Activated naive CD8-positive, alpha-beta T cell treated with anti-CD3 and anti-CD28 coated beads, Interleukin-2, amount 10 ng/mL, durations not matched to agents 7 days and 5 days (primary cell): ENCODE measurements around the gene MAML2. TPM values are rescaled to one million over a fixed set of nuclear protein-coding genes. Genes with fewer than 3 reads are reported as not detected.

Source experiments
- ATAC-seq: fragments of 150-1000 bp; cut with Tn5 transposase; one replicate; pipeline ENCODE4 v1.10.0; 2021; ENCODE audit warnings: low read depth, moderate library complexity
- POLR2A ChIA-PET: fragments of 350-600 bp; sonication (Branson Sonifier 250); formaldehyde crosslinking; loops from one replicate; lab custom pipeline; 2021; ENCODE audit warnings: antibody characterized with exemption; lab: Charles Lee
- DNase-seq: peaks from one replicate; pipeline ENCODE4 v3.0.0; 2021
- H3K27ac Mint-ChIP-seq: one replicate; pipeline ENCODE4 v1.8.0; 2022; ENCODE audit warnings: mild to moderate bottlenecking, mixed read lengths
- H3K27me3 Mint-ChIP-seq: one replicate; pipeline ENCODE4 v1.8.0; 2022; ENCODE audit warnings: mild to moderate bottlenecking, moderate library complexity, mixed read lengths
- H3K36me3 Mint-ChIP-seq: one replicate; pipeline ENCODE4 v1.8.0; 2021; ENCODE audit warnings: mild to moderate bottlenecking, mixed read lengths
- H3K4me1 Mint-ChIP-seq: one replicate; pipeline ENCODE4 v1.8.0; 2021; ENCODE audit warnings: mixed read lengths
- H3K4me3 Mint-ChIP-seq: one replicate; pipeline ENCODE4 v1.8.0; 2022; ENCODE audit warnings: mild to moderate bottlenecking, moderate library complexity, mixed read lengths
- H3K9me3 Mint-ChIP-seq: one replicate; pipeline ENCODE4 v1.8.0; 2021; ENCODE audit warnings: mixed read lengths
- total RNA-seq, 2 experiments: library from RNA; stranded (reverse); gene quantifications; one replicate each; pipeline ENCODE4 v1.2.3, GENCODE V29; 2021

The MAML2 gene
- total RNA-seq, 2 experiments from 2014 or later, result 18.6 to 20.5 TPM

DNA sequence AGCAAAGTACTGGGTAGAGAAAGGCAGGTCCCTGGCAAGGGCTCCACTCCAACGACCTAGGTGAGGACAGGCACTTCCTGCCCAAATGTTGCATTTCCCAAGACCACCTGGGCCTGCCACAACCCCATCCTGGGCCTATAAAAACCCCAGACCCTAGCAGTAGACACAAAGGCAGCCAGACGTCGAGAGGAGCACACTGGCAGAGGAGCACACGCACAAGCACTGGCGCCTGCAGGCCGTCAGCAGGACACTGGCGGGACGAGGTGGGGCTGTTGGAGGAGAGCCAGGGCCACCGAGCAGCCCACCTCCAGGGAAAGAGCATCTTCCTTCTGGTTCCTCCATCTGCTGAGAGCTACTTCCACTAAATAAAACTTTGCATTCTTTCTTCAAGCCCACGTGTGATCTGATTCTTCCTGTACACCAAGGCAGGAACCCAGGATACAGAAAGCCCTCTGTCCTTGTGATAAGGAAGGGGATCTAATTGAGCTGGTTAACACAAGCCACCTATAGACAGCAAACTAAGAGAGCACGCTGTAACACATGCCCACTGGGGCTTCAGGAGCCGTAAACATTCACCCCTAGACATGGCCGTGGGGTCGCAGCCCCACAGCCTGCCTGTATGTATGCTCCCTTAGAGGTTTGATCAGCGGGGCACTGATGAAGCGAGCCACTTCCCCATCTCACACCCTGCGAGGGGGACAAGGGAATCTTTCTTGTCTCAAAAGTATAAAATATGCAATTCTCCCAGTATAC lies 329.4 kb downstream of the MAML2 start:
- POLR2A ChIA-PET, result interaction anchor here (0.7 to 1.6 kb wide), 5 partner anchors 201 to 376 kb away, joined by 3 to 4 read pairs (median 3); partner anchors contain the start of genes CCDC82 and JRKL
- ATAC-seq (peak; percentile 18), DNase-seq (peak; percentile 50)
- Mint-ChIP-seq H3K27me3 (no peaks in the 10 kb centered on the region), H3K4me1 (peaks cover 53% of the 10 kb centered on the region), H3K4me3 (peak overlapping the region; percentile 57), H3K36me3 (peaks cover 2% of the 10 kb centered on the region), H3K9me3 (no peaks in the 10 kb centered on the region), H3K27ac (peak overlapping the region; percentile 86)

DNA sequence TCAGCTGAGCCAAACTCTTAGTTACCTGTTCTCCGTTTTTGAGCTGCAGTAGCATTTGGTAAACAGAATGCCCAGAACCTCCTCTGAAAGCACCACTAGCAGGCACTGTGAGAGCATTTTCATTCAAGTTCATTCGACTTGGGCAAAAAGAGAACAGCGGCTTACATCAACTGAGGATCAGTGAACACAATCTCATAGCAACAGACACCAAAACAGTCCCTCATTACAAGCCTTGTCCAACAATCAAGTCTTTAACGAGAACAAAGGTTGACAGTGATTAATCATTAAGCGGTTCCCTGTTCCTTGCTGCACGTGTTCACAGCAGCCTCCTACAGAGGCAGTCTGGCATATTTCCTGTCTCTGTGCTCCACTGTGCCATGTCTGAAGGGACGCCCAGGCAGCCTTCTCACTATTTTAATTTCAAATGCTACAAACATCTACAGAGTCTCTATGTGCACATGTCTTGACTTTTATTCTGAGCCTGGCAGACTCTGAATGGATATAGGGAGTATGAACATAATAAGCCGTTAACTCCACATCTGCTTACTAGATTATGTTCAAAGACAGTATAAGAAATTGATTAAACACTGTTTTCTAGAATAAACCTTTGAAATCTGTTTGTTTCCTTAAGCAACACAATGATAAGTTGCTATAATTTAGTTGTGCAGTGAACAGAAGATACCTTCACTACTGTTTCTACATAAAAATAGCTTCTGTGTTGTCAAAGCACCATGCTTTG lies 330.7 kb downstream of the MAML2 start:
- H3K27me3 Mint-ChIP-seq, result no peaks in the 10 kb centered on the region
- POLR2A ChIA-PET, result interaction anchor here (1.0 kb wide), 1 partner anchor 330 kb away, joined by 4 read pairs; no protein-coding TSS in a partner anchor
- peak; percentile 40 for ATAC-seq
- peak overlapping the region; percentile 22 for H3K4me3 Mint-ChIP-seq
- peak overlapping the region; percentile 67 for H3K27ac Mint-ChIP-seq
- peaks cover 2% of the 10 kb centered on the region for H3K36me3 Mint-ChIP-seq
- H3K9me3 Mint-ChIP-seq, result no peaks in the 10 kb centered on the region
- peaks cover 53% of the 10 kb centered on the region for H3K4me1 Mint-ChIP-seq
- DNase-seq, result no peak

- no peaks in the 10 kb centered on the region for H3K9me3 Mint-ChIP-seq
- H3K27me3 Mint-ChIP-seq, result no peaks in the 10 kb centered on the region
- no peak overlapping the region for H3K27ac Mint-ChIP-seq
- peaks cover 42% of the 10 kb centered on the region for H3K4me1 Mint-ChIP-seq
- H3K4me3 Mint-ChIP-seq, result no peak overlapping the region
- ATAC-seq (no peak), DNase-seq (no peak)
- POLR2A ChIA-PET, result no interaction called here
- H3K36me3 Mint-ChIP-seq, result peaks cover 2% of the 10 kb centered on the region
Observed at GRCh38 chr11:96010683-96011082, 332.3 kb downstream of the MAML2 start.

- H3K9me3 Mint-ChIP-seq, result peaks cover 7% of the 10 kb centered on the region
- DNase-seq, result no peak
- no peak overlapping the region for H3K27ac Mint-ChIP-seq
- peaks cover 18% of the 10 kb centered on the region for H3K4me1 Mint-ChIP-seq
- POLR2A ChIA-PET, result no interaction called here
- H3K4me3 Mint-ChIP-seq, result no peak overlapping the region
- no peaks in the 10 kb centered on the region for H3K27me3 Mint-ChIP-seq
- no peak for ATAC-seq
- peaks cover 10% of the 10 kb centered on the region for H3K36me3 Mint-ChIP-seq
Observed at GRCh38 chr11:96008161-96008720, 334.8 kb downstream of the MAML2 start.

- H3K4me1 Mint-ChIP-seq, result no peaks in the 10 kb centered on the region
- no peak overlapping the region for H3K4me3 Mint-ChIP-seq
- POLR2A ChIA-PET, result no interaction called here
- H3K9me3 Mint-ChIP-seq, result peaks cover 16% of the 10 kb centered on the region
- DNase-seq (no peak), ATAC-seq (no peak)
- no peaks in the 10 kb centered on the region for H3K27me3 Mint-ChIP-seq
- H3K36me3 Mint-ChIP-seq, result peaks cover 23% of the 10 kb centered on the region
- no peak overlapping the region for H3K27ac Mint-ChIP-seq
Observed at GRCh38 chr11:96006037-96006436, 337.0 kb downstream of the MAML2 start.

- POLR2A ChIA-PET, result no interaction called here
- no peaks in the 10 kb centered on the region for H3K4me1 Mint-ChIP-seq
- H3K27ac Mint-ChIP-seq, result no peak overlapping the region
- ATAC-seq (no peak), DNase-seq (no peak)
- H3K36me3 Mint-ChIP-seq, result peaks cover 20% of the 10 kb centered on the region
- H3K9me3 Mint-ChIP-seq, result peaks cover 16% of the 10 kb centered on the region
- H3K4me3 Mint-ChIP-seq, result no peak overlapping the region
- no peaks in the 10 kb centered on the region for H3K27me3 Mint-ChIP-seq
Observed at GRCh38 chr11:96004862-96005261, 338.1 kb downstream of the MAML2 start.

DNA sequence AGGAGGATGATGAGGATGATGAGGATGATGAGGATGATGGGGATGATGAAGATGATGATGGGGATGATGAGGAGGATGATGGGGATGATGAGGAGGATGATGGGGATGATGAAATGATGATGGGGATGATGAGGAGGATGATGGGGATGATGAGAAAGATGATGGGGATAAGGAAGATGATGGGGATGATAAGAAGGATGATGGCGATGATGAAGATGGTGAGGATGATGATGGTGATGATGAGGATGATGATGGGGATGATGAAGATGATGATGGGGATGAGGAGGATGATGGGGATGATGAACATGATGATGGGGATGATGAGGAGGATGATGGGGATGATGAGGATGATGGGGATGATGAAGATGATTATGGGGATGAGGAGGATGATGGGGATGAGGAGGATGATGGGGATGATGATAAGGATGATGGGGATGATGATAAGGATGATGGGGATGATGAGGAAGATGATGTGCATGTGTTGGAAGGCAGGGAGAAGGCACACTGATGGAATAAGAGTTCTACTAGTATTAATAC lies 340.2 kb downstream of the MAML2 start:
- Mint-ChIP-seq H3K4me1 (no peaks in the 10 kb centered on the region), H3K36me3 (peaks cover 22% of the 10 kb centered on the region), H3K4me3 (no peak overlapping the region), H3K9me3 (peaks cover 16% of the 10 kb centered on the region), H3K27ac (no peak overlapping the region), H3K27me3 (no peaks in the 10 kb centered on the region)
- no peak for DNase-seq
- POLR2A ChIA-PET, result no interaction called here
- no peak for ATAC-seq

DNA sequence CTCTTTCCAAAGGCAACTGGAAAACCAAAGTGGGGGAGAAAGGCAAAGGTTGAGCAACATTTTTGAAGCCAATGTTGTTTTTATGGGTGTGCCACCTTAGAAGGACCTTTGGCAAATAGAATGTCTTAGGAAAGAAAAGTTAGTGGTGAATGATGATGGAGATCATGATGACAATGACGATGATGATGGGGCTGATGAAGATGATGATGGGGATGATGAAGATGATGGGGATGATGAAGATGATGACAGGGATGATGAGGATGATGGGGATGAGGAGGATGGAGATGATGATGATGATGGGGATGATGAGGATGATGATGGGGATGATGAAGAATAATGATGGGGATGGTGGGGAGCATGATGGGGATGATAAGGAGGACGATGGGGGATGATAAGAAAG lies 340.7 kb downstream of the MAML2 start:
- DNase-seq (no peak), ATAC-seq (no peak)
- Mint-ChIP-seq H3K36me3 (peaks cover 22% of the 10 kb centered on the region), H3K4me3 (no peak overlapping the region), H3K9me3 (peaks cover 16% of the 10 kb centered on the region), H3K4me1 (no peaks in the 10 kb centered on the region), H3K27me3 (no peaks in the 10 kb centered on the region), H3K27ac (peak overlapping the region; percentile 5)
- POLR2A ChIA-PET, result no interaction called here

- no peak overlapping the region for H3K27ac Mint-ChIP-seq
- H3K27me3 Mint-ChIP-seq, result no peaks in the 10 kb centered on the region
- DNase-seq, result no peak
- no peak overlapping the region for H3K4me3 Mint-ChIP-seq
- H3K9me3 Mint-ChIP-seq, result peaks cover 16% of the 10 kb centered on the region
- peaks cover 22% of the 10 kb centered on the region for H3K36me3 Mint-ChIP-seq
- POLR2A ChIA-PET, result interaction anchor here (0.6 kb wide), 1 partner anchor 389 kb away, joined by 3 read pairs; the partner anchor contains the start of genes CCDC82 and JRKL
- ATAC-seq, result no peak
- H3K4me1 Mint-ChIP-seq, result no peaks in the 10 kb centered on the region
Observed at GRCh38 chr11:96001037-96001436, 342.0 kb downstream of the MAML2 start.

DNA sequence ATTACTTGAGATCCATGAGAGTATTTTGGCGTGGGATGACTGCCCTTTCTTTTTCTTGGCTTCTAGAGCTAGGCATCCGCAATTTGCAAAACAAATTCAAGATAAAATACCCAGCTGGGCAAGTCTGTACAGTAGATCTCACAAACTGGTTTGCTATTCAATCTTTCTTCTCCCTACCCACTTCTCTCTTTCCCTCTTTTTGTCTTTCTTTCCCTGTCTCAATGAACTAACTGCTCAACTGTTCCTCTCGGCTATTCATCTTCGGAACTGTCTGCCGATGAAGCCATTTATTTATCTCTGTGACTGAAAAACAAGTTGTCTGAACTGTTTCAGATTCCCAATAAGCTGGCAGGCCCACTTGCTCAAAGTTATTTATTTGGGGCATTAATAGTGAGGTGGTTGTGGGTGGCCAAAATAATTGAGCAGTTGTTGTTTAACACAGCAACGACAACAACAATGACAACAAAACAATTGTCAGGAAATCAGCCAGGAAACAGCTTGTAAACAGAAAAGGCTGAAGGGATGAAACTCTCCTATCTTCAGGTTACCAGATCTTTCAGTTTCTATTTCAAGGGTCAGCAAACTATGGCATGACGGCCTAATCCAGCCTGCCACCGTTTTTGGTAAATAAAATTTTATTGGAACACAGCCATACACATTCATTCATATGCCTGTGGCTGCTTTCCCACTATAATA lies 343.1 kb downstream of the MAML2 start:
- ATAC-seq, result no peak
- Mint-ChIP-seq H3K4me1 (peaks cover 3% of the 10 kb centered on the region), H3K9me3 (peaks cover 12% of the 10 kb centered on the region), H3K27me3 (no peaks in the 10 kb centered on the region), H3K4me3 (no peak overlapping the region), H3K27ac (no peak overlapping the region), H3K36me3 (peaks cover 24% of the 10 kb centered on the region)
- DNase-seq, result no peak
- POLR2A ChIA-PET, result no interaction called here

DNA sequence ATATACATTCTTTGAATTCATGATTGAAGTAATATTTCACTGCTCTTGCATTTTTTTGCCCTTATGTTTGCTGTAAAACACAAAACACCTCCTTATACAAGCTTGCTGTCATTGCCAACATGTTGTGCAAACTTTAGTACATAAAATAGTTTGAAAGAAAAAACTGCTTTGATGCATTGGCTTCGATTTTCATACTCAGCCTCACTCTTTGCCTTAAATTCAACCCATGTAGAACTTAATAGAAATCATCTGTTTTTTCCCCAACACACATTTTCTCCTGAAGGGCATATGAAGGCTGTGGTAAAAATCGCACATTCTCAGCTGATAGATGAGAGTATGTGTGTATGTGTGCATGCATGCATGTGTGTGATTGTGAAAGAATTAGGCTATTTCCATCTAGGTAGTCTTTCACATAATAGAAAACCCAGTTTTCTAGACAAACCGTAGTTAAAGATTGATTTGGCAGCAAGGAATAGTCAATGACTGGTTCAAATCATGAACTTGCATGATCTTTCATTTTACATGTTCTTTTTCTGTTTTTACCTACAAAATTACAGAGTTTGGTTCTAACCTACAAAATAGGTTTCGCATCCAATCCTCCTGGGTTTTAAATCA lies 346.3 kb downstream of the MAML2 start:
- Mint-ChIP-seq H3K4me1 (peaks cover 5% of the 10 kb centered on the region), H3K4me3 (no peak overlapping the region), H3K36me3 (peaks cover 13% of the 10 kb centered on the region), H3K27ac (no peak overlapping the region), H3K9me3 (no peaks in the 10 kb centered on the region), H3K27me3 (no peaks in the 10 kb centered on the region)
- POLR2A ChIA-PET, result no interaction called here
- DNase-seq, result no peak
- no peak for ATAC-seq

DNA sequence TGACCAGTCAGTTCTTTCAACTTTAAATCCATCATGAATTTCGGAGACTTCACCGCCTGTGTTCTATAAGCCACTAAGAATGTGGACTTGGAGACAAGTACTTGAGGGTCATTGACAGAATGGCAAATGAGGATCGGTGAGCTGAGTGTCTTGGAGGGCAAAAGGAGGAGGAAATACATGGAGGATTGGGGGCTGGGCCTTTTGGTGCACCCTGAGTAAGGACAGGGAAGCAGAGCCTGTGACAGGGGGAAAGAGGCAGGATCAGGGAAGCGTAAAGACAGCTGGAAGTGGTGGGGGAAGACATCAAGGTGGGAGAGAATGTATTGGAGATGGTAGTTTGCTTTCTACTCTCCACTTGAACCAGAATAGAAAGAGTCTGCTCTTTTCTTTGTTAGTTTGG lies 348.7 kb downstream of the MAML2 start:
- H3K27me3 Mint-ChIP-seq, result no peaks in the 10 kb centered on the region
- DNase-seq (no peak), ATAC-seq (no peak)
- peaks cover 28% of the 10 kb centered on the region for H3K36me3 Mint-ChIP-seq
- H3K9me3 Mint-ChIP-seq, result no peaks in the 10 kb centered on the region
- H3K4me3 Mint-ChIP-seq, result no peak overlapping the region
- POLR2A ChIA-PET, result no interaction called here
- peaks cover 5% of the 10 kb centered on the region for H3K4me1 Mint-ChIP-seq
- no peak overlapping the region for H3K27ac Mint-ChIP-seq
